Small intestine (tissue), 16 donors: ENCODE results near the gene BIVM. TPM values are rescaled to one million over a fixed set of nuclear protein-coding genes. Genes with fewer than 3 reads are reported as not detected.

ENCODE experiments used
- DNase-seq, 2 donors: peaks; one replicate each; pipeline versions ENCODE4 v3.0.0 to v3.0.0-alpha.2; 2013
- FAIRE-seq: peaks from 2 replicates; lab custom pipeline; 2012; peaks lifted over from hg19 to GRCh38; lab: Jason Lieb, UNC
- H3K27ac ChIP-seq, 3 donors: one replicate each; pipeline ENCODE4 v1.5.1; 2013; ENCODE audit warnings: low read length in 2 of 3, mild to moderate bottlenecking in 2 of 3, control low read depth in 1 of 3, inconsistent platforms in 1 of 3, low read depth in 1 of 3, moderate library complexity in 1 of 3
- H3K27me3 ChIP-seq, 3 donors: one replicate each; pipeline ENCODE4 v1.6.1; 2013; ENCODE audit warnings: low read length in 3 of 3, inconsistent platforms in 1 of 3; ENCODE audit not compliant: control insufficient read depth in 3 of 3, insufficient read depth in 3 of 3
- H3K36me3 ChIP-seq, 3 donors: one replicate each; pipeline ENCODE4 v1.6.1; 2013; ENCODE audit warnings: low read length in 3 of 3, inconsistent platforms in 1 of 3, low read depth in 1 of 3, mild to moderate bottlenecking in 1 of 3, moderate library complexity in 1 of 3; ENCODE audit not compliant: control insufficient read depth in 3 of 3, insufficient read depth in 2 of 3
- H3K4me1 ChIP-seq, 3 donors: one replicate each; pipeline ENCODE4 v1.6.1; 2013; ENCODE audit warnings: low read length in 2 of 3, inconsistent platforms in 1 of 3, low read depth in 1 of 3, mild to moderate bottlenecking in 1 of 3, moderate library complexity in 1 of 3; ENCODE audit not compliant: control insufficient read depth in 3 of 3, insufficient read depth in 2 of 3
- H3K4me3 ChIP-seq, 3 donors: one replicate each; pipeline ENCODE4 v1.5.1; 2013; ENCODE audit warnings: low read length in 3 of 3, control low read depth in 1 of 3, inconsistent platforms in 1 of 3, low read depth in 1 of 3, mild to moderate bottlenecking in 1 of 3, moderate library complexity in 1 of 3
- H3K9me3 ChIP-seq, 2 donors: one replicate each; pipeline ENCODE4 v1.6.1; 2013; ENCODE audit warnings: low read depth in 1 of 2, low read length in 1 of 2; ENCODE audit not compliant: control insufficient read depth in 2 of 2, insufficient read depth in 1 of 2
- WGBS, 3 donors: extraction: QIAGEN DNeasy Blood & Tissue Kit; methylation state at CpG; one replicate each; pipeline ENCODE4 v1.1.7; 2013; 5-methylcytosine and 5-hydroxymethylcytosine counted together
- long read RNA-seq, 10 donors: transcript quantifications; one replicate each; lab custom pipeline, GENCODE V29; 2026
- polyA plus RNA-seq, 4 donors: library from polyadenylated mRNA; stranded (reverse) in 3 of 4; unstranded in 1 of 4; fragments of 200-250 nt in 3 of 4; fragments of 120-200 nt in 1 of 4; gene quantifications; one replicate each; pipeline versions ENCODE4 v1.2.1 to v1.2.3, GENCODE V29; 2013
- donor health status: healthy with polysubstance abuse.
- donor health status: control.
- donor health status: control.
- donor health status: Bipolar disorder and iron deficiency.
- donor health status: healthy.

Gene BIVM, protein sequence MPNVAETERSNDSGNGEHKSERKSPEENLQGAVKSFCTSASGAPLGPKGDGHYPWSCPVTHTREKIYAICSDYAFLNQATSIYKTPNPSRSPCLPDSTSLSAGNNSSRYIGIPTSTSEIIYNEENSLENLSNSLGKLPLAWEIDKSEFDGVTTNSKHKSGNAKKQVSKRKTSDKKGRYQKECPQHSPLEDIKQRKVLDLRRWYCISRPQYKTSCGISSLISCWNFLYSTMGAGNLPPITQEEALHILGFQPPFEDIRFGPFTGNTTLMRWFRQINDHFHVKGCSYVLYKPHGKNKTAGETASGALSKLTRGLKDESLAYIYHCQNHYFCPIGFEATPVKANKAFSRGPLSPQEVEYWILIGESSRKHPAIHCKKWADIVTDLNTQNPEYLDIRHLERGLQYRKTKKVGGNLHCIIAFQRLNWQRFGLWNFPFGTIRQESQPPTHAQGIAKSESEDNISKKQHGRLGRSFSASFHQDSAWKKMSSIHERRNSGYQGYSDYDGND
- 10 to 100 TPM in 2 of 4 donors, 1 to 10 TPM in 2; 7.3 to 35.6 (median 11.6) TPM for polyA plus RNA-seq
- long read RNA-seq, donor 1, result 0 reads
- long read RNA-seq, donor 2, result 0 reads
- long read RNA-seq, donor 3, partial matches to known transcripts, result 0 of 2 reads
- long read RNA-seq, donor 3, other reads (novel, unspliced or antisense), result 0 of 2 reads
- long read RNA-seq, donor 4, result 0 reads
- long read RNA-seq, donor 5, result 0 reads
- long read RNA-seq, donor 6, partial matches to known transcripts, result 0 of 2 reads
- long read RNA-seq, donor 6, other reads (novel, unspliced or antisense), result 0 of 2 reads
- long read RNA-seq, donor 7, result 0 reads
- long read RNA-seq, donor 8, result 0 reads
- long read RNA-seq, donor 9, result 0 reads
- long read RNA-seq, donor 10, partial matches to known transcripts, result 15 of 18 reads
- long read RNA-seq, donor 10, other reads (novel, unspliced or antisense), result 0 of 18 reads

DNA sequence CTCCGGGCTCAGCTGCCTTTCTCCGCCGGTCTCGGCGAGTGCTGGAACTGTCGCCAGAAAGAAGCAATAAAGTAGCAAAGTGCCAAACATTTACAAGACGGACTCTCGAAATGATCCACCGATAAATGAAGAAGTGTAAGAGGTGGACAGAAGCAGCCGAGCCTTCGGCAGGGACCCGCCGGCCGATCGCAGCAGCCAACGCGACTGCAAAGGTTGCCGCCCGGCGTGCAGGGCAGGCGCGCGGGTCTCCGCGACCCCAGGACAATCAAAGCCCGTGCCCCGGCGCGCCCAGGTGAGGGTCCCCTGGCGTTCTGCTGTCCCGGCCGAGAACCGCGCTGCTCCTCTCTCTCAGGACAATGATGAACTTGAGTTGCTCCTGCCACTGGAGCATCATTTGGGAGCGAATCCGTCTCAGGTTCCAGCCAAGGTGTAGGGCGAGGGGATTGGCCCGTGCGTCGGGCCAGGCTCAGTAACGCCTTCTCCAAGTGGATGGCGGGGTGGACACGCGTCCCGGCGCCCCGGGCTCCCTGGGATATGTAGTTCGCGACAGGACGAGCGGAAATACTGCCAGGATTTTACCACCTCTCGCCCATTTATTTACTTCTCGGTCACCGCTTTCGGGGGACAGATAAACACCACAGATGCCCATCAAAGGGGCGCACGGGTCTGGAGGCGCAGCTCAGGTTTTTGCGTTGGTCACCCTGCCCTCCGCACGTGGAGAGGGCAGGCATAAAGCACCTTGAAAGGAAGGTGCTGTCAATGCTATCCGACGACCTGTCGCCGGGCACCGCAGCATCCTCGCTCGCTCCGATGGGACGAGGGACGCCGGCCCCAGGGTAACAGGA lies at the start of gene BIVM, which contains the start of gene POGLUT2:
Gene BIVM, plus strand, starts transcription at position 539 of the 845 bp plus-strand sequence. CDS start 8,149 bp downstream, outside the sequence.
Gene POGLUT2, minus strand, starts transcription at position 396 of the 845 bp plus-strand sequence. Its CDS starts 306 bp downstream, at position 90.
- H3K36me3 ChIP-seq, result peaks cover 0 to 12% (median 0%) of the 10 kb centered on the region in 3 donors
- peak; percentile 93 to 96 for DNase-seq
- H3K4me1 ChIP-seq, result peaks cover 0 to 7% (median 0%) of the 10 kb centered on the region in 3 donors
- H3K9me3 ChIP-seq, result no peaks in the 10 kb centered on the region
- 0% methylated on average over 64 to 72 of the region's 72 CpGs for WGBS, 3 donors
- H3K4me3 ChIP-seq, result peak within 1 kb of the TSS; percentile 76 to 95 (median 87)
- peak within 1 kb of the TSS in 2 of 3 donors; percentile 57 to 85 for H3K27ac ChIP-seq
- no peak for FAIRE-seq
- H3K27me3 ChIP-seq, result no peaks in the 10 kb centered on the region

DNA sequence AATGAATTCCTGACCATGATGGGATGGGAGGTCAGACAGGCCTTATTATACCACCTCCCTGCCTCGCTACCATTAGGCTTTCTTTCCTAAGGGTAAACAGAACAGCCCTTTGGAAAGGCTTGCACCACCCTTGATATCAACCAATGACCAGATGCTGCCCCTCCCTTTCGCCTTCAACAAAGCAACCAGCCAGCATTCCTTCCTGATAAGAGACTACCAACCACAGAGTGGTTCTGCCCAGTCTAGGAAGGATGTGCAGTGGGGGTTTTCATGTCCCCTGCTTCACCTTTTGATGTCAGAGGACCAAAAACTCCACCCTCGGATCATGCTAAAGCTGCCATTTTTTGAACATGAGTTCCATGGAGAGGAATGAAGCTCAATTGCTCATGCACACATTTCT lies 47.0 kb upstream of the BIVM start:
- no peak overlapping the region for H3K4me3 ChIP-seq
- FAIRE-seq (no peak), DNase-seq (no peak)
- H3K4me1 ChIP-seq, result no peaks in the 10 kb centered on the region
- H3K36me3 ChIP-seq, result no peaks in the 10 kb centered on the region
- 90 to 93% (median 91%) methylated on average over 3 of the region's 3 CpGs for WGBS, 3 donors
- no peak overlapping the region for H3K27ac ChIP-seq
- no peaks in the 10 kb centered on the region for H3K27me3 ChIP-seq
- peaks cover 0 to 5% of the 10 kb centered on the region in 2 donors for H3K9me3 ChIP-seq

DNA sequence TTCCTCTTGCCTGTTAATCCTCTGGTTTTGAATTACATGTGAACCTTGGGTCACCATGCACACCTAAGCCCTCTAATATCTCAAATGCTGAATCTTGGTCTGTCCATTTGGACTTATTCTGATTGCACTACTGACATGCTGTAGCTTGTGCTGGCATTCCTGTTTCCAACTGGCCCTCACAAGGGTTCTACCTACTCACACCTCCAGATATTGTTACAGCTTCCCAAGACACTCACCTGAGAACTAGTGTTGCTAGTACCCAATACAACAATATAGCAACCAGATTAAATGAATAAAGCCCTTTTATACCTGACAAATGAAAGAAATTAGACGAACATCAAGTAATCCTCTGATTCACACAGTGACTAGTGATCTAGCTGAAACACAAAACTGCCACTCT lies 41.9 kb upstream of the BIVM start:
- 85 to 91% (median 89%) methylated on average over 1 of the region's 1 CpG for WGBS, 3 donors
- Histone ChIP-seq H3K4me1 (no peaks in the 10 kb centered on the region), H3K36me3 (no peaks in the 10 kb centered on the region), H3K27ac (no peak overlapping the region), H3K9me3 (peaks cover 0 to 3% of the 10 kb centered on the region in 2 donors), H3K4me3 (no peak overlapping the region), H3K27me3 (no peaks in the 10 kb centered on the region)
- FAIRE-seq (no peak), DNase-seq (no peak)

DNA sequence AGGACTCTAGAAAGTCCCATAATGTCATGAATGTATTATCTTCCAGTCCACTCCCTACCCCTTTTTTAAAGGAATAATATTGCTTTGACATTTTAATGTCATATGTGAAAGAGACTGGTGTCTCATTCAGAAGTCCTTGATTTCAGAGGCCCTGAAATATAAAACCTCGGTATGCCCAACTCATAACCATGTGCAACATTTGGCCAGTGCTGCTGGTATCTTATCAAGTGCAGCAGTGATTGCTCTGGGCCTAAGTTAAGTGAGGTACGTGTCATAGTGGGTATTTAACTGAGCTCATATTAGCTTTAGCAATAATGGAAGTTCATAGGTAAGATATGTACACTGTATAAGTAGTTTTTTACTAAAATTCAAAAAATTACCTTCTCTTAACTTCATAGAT lies 40.1 kb upstream of the BIVM start:
- H3K27me3 ChIP-seq, result no peaks in the 10 kb centered on the region
- no peaks in the 10 kb centered on the region for H3K36me3 ChIP-seq
- H3K4me3 ChIP-seq, result no peak overlapping the region
- no peaks in the 10 kb centered on the region for H3K9me3 ChIP-seq
- FAIRE-seq (no peak), DNase-seq (no peak)
- no peak overlapping the region for H3K27ac ChIP-seq
- 70 to 84% (median 77%) methylated on average over 2 of the region's 2 CpGs for WGBS, 3 donors
- no peaks in the 10 kb centered on the region for H3K4me1 ChIP-seq

DNA sequence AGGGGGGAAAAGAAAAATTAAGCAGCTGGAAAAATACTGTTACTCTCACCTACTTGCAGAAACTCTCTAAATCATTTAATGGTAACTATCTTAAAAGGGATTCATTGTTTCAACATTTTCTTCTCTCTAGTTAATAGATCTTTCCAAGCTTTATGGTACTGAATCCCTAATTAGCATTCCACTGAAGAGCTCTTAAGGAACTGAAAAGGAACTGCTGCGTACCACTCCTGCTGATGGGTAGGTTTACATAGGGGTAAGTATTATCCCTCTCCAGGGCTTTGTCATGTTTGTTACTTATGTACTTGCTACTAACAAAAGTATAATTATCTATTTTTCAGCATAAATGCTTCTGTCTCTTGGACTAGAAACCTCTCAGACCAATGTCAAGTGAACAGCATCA lies 37.8 kb upstream of the BIVM start:
- Histone ChIP-seq H3K4me3 (no peak overlapping the region), H3K36me3 (peaks cover 0 to 5% (median 0%) of the 10 kb centered on the region in 3 donors), H3K4me1 (no peaks in the 10 kb centered on the region), H3K9me3 (no peaks in the 10 kb centered on the region), H3K27ac (no peak overlapping the region), H3K27me3 (no peaks in the 10 kb centered on the region)
- no peak for FAIRE-seq
- no peak for DNase-seq
- 93 to 95% (median 95%) methylated on average over 1 of the region's 1 CpG for WGBS, 3 donors

DNA sequence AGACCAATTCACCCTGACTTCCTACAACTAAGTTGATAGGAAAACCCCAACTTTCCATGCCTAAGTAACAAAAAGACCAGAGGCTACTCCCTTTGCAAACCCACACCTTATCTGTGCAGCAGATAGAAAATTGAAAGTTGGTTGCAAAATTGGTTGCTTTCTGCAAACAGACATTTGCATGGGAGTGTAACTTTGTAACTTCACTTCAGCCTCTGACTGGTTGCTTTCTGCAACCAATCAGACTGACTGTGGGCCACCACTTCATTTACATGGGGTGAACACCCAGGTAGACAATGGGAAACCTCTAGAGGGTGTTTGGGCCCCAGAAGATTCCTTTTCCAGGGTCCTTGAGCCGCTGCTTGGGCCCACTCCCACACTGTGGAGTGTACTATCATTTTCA lies 35.2 kb upstream of the BIVM start:
- H3K36me3 ChIP-seq, result peaks cover 0 to 9% (median 0%) of the 10 kb centered on the region in 3 donors
- FAIRE-seq (no peak), DNase-seq (no peak)
- no peaks in the 10 kb centered on the region for H3K9me3 ChIP-seq
- H3K4me3 ChIP-seq, result no peak overlapping the region
- H3K4me1 ChIP-seq, result no peaks in the 10 kb centered on the region
- no peak overlapping the region for H3K27ac ChIP-seq
- 80 to 93% (median 83%) methylated on average over 1 of the region's 1 CpG for WGBS, 3 donors
- H3K27me3 ChIP-seq, result no peaks in the 10 kb centered on the region

DNA sequence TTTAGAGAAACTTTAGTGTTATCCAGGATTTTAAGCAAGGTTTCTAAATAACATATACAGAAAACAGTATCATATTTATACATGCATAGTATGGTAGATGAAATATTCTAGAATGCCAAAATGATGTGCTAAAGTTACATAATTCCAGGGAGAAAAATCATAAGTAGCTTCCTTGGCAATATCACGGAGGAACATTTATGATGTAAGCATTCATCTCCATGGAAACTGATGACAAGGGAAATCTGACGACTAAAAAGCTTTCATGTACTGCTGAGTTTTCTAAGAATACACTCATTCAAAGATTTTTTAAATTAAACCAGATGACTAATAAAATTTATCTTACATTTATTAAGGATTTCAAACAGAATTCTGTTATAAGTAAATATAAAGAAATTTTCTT lies 30.0 kb upstream of the BIVM start:
- 77 to 83% (median 79%) methylated on average over 2 of the region's 2 CpGs for WGBS, 3 donors
- FAIRE-seq, result no peak

More for the DNA sequence above, 30.0 kb upstream of the BIVM start:
- no peak overlapping the region for H3K4me3 ChIP-seq
- no peak overlapping the region for H3K27ac ChIP-seq
- no peaks in the 10 kb centered on the region for H3K27me3 ChIP-seq
- no peak for DNase-seq
- peaks cover 0 to 9% (median 0%) of the 10 kb centered on the region in 3 donors for H3K36me3 ChIP-seq
- peaks cover 0 to 11% (median 3%) of the 10 kb centered on the region in 3 donors for H3K4me1 ChIP-seq
- no peaks in the 10 kb centered on the region for H3K9me3 ChIP-seq
